HL-60 (cell line): ENCODE data around the gene ECD.

Source experiments
- CTCF ChIP-seq: IDR thresholded peaks from one replicate; pipeline ENCODE4 v1.5.1; 2011; ENCODE audit warnings: low read length, control low read depth, inconsistent platforms; ENCODE audit not compliant: insufficient read depth
- SPI1 ChIP-seq: IDR thresholded peaks from 2 replicates; pipeline ENCODE4 v1.6.1; 2012; ENCODE audit warnings: low read depth, mild to moderate bottlenecking, borderline replicate concordance

GRCh38 chr10:73159038-73159648 is 8.7 kb downstream of the ECD start:
- TF ChIP-seq SPI1 (no peak), CTCF (peak; percentile 52)
